H1 (cell line): ENCODE data around the gene RASGRP3.

ENCODE experiments used
- CEBPB ChIP-seq: IDR thresholded peaks from 2 replicates; pipeline ENCODE4 v1.6.1; 2012; ENCODE audit warnings: low read depth, low read length
- CTCF ChIP-seq, 3 experiments: IDR thresholded peaks; 1 replicate in 2 of 3; 2 replicates in 1 of 3; pipeline versions ENCODE4 v1.5.1 to v1.6.1; 2011; ENCODE audit warnings: low read length in 3 of 3, mild to moderate bottlenecking in 3 of 3, inconsistent platforms in 2 of 3, low read depth in 1 of 3, moderate library complexity in 1 of 3; ENCODE audit not compliant: insufficient read depth in 1 of 3; ENCODE audit errors: control extremely low read depth in 1 of 3
- MAX ChIP-seq: IDR thresholded peaks from 2 replicates; pipeline ENCODE4 v1.6.1; 2012; ENCODE audit warnings: inconsistent platforms
- POLR2AphosphoS5 ChIP-seq: IDR thresholded peaks from 2 replicates; pipeline ENCODE4 v1.6.1; 2011; ENCODE audit warnings: low read depth, low read length
- SUZ12 ChIP-seq: fragments of 200-600 bp; sonication (generic); IDR thresholded peaks from 2 replicates; pipeline ENCODE4 v1.6.1; 2012; ENCODE audit warnings: mild to moderate bottlenecking, inconsistent platforms, low read length, moderate library complexity, mixed read lengths
- TCF12 ChIP-seq: IDR thresholded peaks from 2 replicates; pipeline ENCODE4 v1.6.1; 2011; ENCODE audit warnings: low read depth, mild to moderate bottlenecking, low read length

GRCh38 chr2:33588232-33588631 is 111.8 kb downstream of the RASGRP3 start:
- TF ChIP-seq CTCF (IDR thresholded peaks at IDR 0.05; ENCODE audit: control extremely low read depth in 1 of 3, insufficient read depth in 1 of 3, low read depth in 1 of 3, low read length in 3 of 3), result no peak
- TF ChIP-seq CEBPB, result no peak
- no peak for TF ChIP-seq SUZ12
- TF ChIP-seq POLR2AphosphoS5, result no peak
- no peak for TF ChIP-seq MAX
- no peak for TF ChIP-seq TCF12
